Gastroesophageal sphincter (tissue), 3 donors: ENCODE results near the gene HS3ST3A1.

Experiments
- CTCF ChIP-seq, 4 experiments: fragments of 200-600 bp in 2 of 4; fragments of 450-650 bp in 2 of 4; sonication (generic) in 1 of 4; IDR thresholded peaks; one replicate each; pipeline ENCODE4 v1.5.1; 2017 to 2019; ENCODE audit warnings: antibody characterized with exemption in 4 of 4, mild to moderate bottlenecking in 2 of 4, moderate library complexity in 2 of 4
- POLR2A ChIP-seq, 2 donors: fragments of 450-650 bp; IDR thresholded peaks; one replicate each; pipeline ENCODE4 v1.6.1; 2017; ENCODE audit warnings: antibody characterized with exemption in 2 of 2, mild to moderate bottlenecking in 2 of 2, moderate library complexity in 1 of 2
- POLR2AphosphoS5 ChIP-seq: sonication (generic); formaldehyde crosslinking; IDR thresholded peaks from one replicate; pipeline ENCODE4 v1.6.1; 2017; ENCODE audit warnings: antibody characterized with exemption

- no peak for TF ChIP-seq CTCF (IDR thresholded peaks at IDR 0.05)
- TF ChIP-seq POLR2AphosphoS5 = no peak
- no peak for TF ChIP-seq POLR2A (IDR thresholded peaks at IDR 0.05)
Measured at GRCh38 chr17:13560935-13561334, 40.8 kb downstream of the HS3ST3A1 start.
